Measurements from ENCODE around the gene HNRNPA2B1. TPM values are rescaled to one million over a fixed set of nuclear protein-coding genes. Genes with fewer than 3 reads are reported as not detected.
A peak's percentile ranks its signal among the peaks of the same experiment; 100 is the strongest.

Gene HNRNPA2B1
- total RNA-seq, 1 donor from 2014 or later: 57.0 TPM

DNA sequence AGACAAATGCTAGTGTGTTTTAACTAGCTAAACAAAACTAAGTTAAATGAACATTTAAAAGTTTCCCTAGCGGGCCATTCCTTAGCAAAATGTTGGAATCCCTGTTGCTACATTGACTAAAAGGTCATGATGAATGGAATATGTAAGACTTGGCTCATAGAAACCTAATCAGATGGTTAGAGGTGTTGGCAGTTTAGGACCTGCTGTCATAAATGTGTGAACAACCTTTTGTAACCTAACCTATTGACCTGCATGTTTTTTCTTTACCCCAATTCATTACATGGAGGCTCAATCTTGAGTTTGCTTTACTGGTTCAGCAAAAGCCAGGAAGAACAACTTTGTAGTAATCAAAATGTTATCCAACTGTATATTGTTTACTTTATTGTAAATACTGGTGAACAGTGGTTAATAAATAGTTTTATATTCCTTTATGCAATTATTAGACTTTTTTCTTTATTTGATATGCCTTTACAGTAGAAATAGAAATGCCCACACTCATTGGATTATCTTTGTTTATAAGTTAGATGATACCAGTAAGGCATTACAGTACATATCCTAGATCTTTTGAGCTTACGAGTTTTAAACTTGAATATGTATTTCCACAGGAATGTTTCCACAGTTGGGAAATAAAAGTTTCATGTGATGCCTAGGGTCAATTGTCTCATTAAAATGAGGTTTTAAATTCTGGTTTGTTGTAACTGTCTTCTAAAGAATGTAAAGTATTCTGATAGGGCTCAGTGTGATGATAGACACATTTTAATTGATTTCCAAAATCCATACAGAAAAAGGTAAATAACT is 12.6 kb upstream of the HNRNPA2B1 start:
- no peaks in the 10 kb centered on the region for H3K9me3 ChIP-seq
- H3K36me3 ChIP-seq: peaks cover 30 to 50% of the 10 kb centered on the region in 2 donors

DNA sequence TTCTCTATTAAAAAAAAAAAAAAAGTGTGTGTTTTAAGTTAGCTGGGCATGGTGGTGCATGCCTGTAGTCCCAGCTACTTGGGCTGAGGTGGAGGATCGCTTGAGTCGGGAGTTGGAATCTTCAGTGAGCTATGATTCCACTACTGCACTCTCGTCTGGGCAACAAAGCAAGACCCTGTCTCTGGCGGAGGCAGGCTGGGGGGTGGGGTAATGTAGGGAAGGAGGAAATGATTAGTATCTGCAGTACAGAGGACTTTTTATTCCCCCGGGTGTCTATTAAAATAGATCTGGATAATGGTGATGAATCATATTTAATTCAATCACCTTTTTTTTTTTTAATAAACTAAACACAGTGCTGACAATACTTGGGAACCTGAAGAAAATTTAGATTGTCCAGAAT is 7.5 kb upstream of the HNRNPA2B1 start:
- no peak for TF ChIP-seq CTCF (IDR thresholded peaks at IDR 0.05)
- Histone ChIP-seq H3K36me3 (peaks cover 36 to 65% of the 10 kb centered on the region in 2 donors), H3K4me3 (no peak overlapping the region), H3K4me1 (peaks cover 0 to 19% of the 10 kb centered on the region in 2 donors), H3K27ac (no peak overlapping the region), H3K9me3 (no peaks in the 10 kb centered on the region), H3K27me3 (no peaks in the 10 kb centered on the region)
- no peak for DNase-seq (ENCODE audit: low spot score in 2 of 2)
- intact Hi-C loops (cut with DNase I): loop anchor here (10.0 kb wide), 4 partner anchors 313 to 1223 kb away; partner anchors contain the start of genes CYCS, OSBPL3 and SKAP2

More for the DNA sequence above, 12.6 kb upstream of the HNRNPA2B1 start:
- no peak overlapping the region for H3K4me3 ChIP-seq
- no peak overlapping the region for H3K27ac ChIP-seq
- no peaks in the 10 kb centered on the region for H3K4me1 ChIP-seq
- DNase-seq (ENCODE audit: low spot score in 2 of 2): no peak
- intact Hi-C loops (cut with DNase I): no loop called here
- no peaks in the 10 kb centered on the region for H3K27me3 ChIP-seq
- no peak for TF ChIP-seq CTCF (IDR thresholded peaks at IDR 0.05)

DNA sequence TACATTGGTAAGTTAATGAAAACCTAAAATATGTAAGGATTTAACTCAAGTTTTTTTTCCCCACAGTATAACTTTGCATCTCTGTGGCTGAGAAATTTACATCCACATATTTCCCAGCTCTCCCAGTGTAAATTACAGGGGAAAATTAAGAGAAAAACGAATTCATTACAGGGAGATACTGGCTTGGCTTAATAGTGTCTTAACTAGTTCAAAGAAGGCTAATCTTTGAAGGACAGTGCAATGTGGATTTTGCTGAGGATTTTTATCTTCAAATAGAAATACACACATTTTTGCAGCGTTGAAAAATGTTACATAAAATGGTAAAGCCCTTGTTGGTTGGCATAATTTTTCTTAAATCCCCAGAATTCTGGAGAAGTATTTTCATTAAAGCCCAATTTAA is 2.5 kb upstream of the HNRNPA2B1 start:
- intact Hi-C loops (cut with DNase I): loop anchor here (5.0 to 10.0 kb wide), 5 partner anchors 308 to 1218 kb away; partner anchors contain the start of genes CYCS, OSBPL3 and SKAP2
- H3K27ac ChIP-seq: peak overlapping the region; percentile 99 to 100
- no peak for TF ChIP-seq CTCF (IDR thresholded peaks at IDR 0.05)
- no peak for DNase-seq (ENCODE audit: low spot score in 2 of 2)
- peaks cover 6 to 27% of the 10 kb centered on the region in 2 donors for H3K36me3 ChIP-seq
- peak overlapping the region; percentile 84 to 95 for H3K4me3 ChIP-seq
- peaks cover 0 to 22% of the 10 kb centered on the region in 2 donors for H3K4me1 ChIP-seq
- H3K9me3 ChIP-seq: no peaks in the 10 kb centered on the region
- H3K27me3 ChIP-seq: no peaks in the 10 kb centered on the region

DNA sequence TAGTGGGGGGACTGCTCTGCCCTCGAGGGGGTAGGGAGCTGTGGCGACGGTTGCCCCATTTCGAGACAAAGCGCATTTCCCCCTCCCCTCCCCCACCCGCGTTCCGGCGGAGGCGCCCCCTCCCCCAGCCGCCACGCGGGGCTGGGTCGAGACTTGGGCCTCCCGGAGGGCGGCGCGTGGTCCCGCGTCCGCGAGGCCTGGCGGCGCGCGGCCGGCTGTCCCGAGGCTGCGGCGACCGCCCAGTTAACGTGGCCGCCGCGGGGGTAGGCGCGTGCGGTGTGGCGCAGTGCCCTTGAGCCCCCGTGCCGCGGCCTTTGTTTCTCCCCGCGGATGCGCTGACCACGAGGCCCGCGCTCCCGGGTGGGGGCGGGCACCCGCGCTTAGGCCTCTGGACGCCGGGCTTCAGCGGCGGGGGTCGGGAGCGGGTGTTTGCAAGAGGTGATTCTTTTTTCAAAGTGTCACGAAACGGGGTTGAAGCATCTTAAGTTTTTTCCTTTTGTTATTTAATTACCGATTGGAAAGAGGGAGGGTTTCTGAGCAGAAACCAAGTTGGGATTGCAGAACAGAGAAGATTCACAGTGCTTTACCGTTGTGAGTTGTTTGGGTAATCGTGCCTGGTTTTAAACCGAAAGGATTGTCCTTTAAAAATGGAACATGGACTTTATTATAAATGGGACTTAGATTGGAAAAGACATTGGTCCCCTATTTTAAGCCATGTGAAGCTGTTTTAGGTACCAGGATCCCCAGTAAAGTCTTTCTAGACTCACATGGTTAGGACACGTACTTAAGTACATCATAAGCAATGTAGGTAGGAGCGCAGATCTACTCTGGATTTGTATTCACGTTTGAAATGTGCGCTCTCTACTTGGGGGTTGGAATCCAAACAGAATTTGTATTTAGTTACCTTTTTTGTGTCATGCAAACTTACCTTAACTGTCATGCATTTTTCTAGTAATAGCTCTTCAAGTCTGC is 1.8 kb upstream of the HNRNPA2B1 start:
- no peak for TF ChIP-seq CTCF (IDR thresholded peaks at IDR 0.05)
- DNase-seq (ENCODE audit: low spot score in 2 of 2): peak in 1 of 2 donors; percentile 70
- Histone ChIP-seq H3K27me3 (no peaks in the 10 kb centered on the region), H3K9me3 (no peaks in the 10 kb centered on the region), H3K27ac (peak overlapping the region; percentile 99 to 100), H3K4me3 (peak overlapping the region; percentile 84 to 95), H3K36me3 (peaks cover 8 to 24% of the 10 kb centered on the region in 2 donors), H3K4me1 (peaks cover 0 to 28% of the 10 kb centered on the region in 2 donors)
- intact Hi-C loops (cut with DNase I): loop anchor here (5.0 to 10.0 kb wide), 5 partner anchors 308 to 1218 kb away; partner anchors contain the start of genes CYCS, OSBPL3 and SKAP2
